Measurements from ENCODE around the gene TBC1D4.
A peak's percentile ranks its signal among the peaks of the same experiment; 100 is the strongest.
"Not testable (repeated sequence)": the region's sequence is repeated elsewhere in the genome, so short reads cannot be mapped to it uniquely, and the experiment has no call there.

The TBC1D4 gene

DNA sequence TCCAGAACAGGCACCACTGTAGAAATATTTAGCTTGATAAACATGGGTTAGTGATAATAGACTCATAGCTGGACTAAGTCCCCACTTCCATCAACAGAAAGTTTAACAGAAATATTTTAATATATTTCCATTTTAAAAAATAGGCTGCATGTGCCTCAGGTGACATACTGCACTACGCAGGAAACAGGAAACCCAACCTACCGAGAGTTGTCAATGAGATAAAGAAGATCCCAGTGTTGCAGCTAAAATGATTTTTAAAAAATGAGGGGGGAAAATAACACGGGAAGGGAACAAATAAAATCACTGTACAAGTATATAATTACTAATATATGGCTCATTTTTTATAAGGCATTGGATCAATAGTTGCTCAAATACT lies 154.8 kb downstream of the TBC1D4 start:
- DNase-seq (ENCODE audit: low read depth in 2 of 2, low spot score in 1 of 2), result no peak

DNA sequence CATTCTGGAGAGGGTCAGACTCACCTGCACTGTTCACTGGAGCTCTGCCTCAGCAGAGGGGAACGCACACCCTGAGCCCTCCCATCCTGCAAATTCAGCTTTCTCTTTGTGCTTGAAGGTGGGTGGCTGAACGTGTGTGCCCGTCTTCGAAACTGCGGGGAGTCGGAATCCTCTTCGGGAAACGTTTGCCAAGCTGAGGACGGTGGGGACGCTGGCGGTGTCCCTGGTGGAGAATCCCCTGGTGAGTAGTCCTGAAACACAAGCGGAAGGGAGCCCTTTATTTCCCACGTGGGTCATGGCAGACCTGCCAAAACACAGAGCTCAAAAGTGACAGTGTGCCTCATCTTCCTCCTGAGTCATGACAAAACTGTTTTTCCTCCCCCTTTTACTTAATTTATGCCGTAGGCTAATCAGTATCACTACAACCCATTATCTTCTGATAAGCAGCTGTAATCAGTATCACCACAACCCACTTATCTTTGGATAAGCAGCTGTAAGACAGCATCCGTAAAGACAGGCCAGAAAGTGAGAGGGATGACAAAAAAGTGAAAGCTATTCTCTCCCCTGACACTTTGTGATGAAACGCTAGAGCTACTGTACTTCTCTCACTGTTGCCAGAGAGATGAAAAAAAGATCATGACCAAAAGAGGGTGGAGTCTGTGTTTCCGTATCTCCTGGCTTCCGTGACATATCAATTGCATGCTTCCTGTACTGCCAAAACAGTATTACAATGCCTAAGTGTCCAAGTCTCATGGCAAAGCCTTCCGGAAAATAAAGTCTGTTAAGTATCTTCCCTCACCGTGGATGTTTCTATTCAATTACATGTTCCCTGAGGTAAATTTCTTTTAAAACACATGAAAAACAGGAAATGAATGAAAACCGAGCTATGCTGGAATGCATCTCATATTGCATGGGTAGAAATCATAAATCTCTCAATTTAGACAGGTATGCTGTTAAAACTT lies 155.5 kb downstream of the TBC1D4 start:
- DNase-seq (ENCODE audit: low read depth in 2 of 2, low spot score in 1 of 2), result peak in 1 of 2 donors; percentile 15

DNA sequence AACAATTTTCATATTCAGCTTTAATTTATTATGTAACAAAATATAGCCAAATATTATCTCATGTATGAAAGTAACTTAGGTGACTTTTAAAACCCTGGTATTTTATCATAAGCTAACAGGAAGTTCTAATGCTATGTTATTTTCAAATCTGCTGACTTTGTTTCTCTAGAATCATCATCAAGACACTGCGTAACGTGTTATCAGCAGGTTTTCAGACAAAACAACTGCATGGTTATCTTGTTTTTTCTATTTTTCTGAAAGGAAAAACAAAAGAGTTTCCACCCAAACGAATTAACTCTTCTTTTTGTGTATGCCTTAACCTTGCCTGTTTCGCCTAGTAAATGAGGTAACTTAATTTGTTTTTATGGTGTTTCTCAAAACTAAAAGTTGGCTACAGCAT lies 156.3 kb downstream of the TBC1D4 start:
- DNase-seq (ENCODE audit: low read depth in 2 of 2, low spot score in 1 of 2), result no peak

GRCh38 chr13:75324413-75324940 lies 157.5 kb downstream of the TBC1D4 start:
- no peak for DNase-seq (ENCODE audit: low read depth in 2 of 2, low spot score in 1 of 2)

GRCh38 chr13:75321084-75321483 lies 160.9 kb downstream of the TBC1D4 start:
- no peak for DNase-seq (ENCODE audit: low read depth in 2 of 2, low spot score in 1 of 2)

- no peak for DNase-seq (ENCODE audit: low read depth in 2 of 2, low spot score in 1 of 2)
These were observed 162.7 kb downstream of the TBC1D4 start for GRCh38 chr13:75319254-75319653.

- no peak for DNase-seq (ENCODE audit: low read depth in 2 of 2, low spot score in 1 of 2)
These were observed 163.7 kb downstream of the TBC1D4 start for GRCh38 chr13:75318138-75318833.

DNA sequence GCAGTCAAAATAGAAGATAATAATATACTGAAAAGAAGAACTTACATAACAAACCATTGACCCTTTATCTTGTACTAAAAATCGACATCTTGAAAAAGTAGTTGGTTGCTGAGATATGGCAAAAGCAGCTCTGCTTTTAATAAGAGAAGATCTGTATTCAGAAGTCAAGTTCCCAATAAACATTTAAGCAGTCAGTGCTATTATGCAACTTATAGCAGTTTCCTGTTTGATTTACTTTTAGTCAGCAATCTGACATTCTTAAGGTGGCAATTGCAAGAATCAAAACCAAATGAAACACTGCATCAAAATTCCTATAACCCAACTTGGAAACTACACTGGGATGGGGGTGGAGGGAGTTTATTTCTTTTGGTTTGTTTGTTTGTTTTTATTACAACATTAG lies 165.5 kb downstream of the TBC1D4 start:
- no peak for DNase-seq (ENCODE audit: low read depth in 2 of 2, low spot score in 1 of 2)

- DNase-seq (ENCODE audit: low read depth in 2 of 2, low spot score in 1 of 2), result no peak
These were observed 169.0 kb downstream of the TBC1D4 start for GRCh38 chr13:75312884-75313520.

- no peak for DNase-seq (ENCODE audit: low read depth in 2 of 2, low spot score in 1 of 2)
These were observed 171.9 kb downstream of the TBC1D4 start for GRCh38 chr13:75309981-75310580.

DNA sequence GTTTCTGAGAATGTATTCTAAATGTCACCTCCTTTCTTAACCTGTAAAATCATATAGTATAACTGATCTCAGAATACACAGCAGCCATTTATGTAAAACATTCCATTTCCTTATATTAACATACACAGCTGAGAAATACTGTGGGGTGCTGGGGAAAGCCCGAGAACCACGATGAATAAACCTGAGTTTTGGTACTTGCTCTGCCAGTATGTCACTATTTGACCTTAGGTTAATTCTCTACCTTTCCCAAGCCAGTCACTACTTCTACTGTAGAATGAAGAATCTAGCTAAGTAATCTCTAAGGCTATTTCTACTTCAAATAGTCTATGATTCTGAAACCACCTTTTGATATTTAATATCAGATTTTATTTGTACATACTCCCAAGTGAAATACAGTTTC lies 173.7 kb downstream of the TBC1D4 start:
- DNase-seq (ENCODE audit: low read depth in 2 of 2, low spot score in 1 of 2), result no peak

- DNase-seq (ENCODE audit: low read depth in 2 of 2, low spot score in 1 of 2), result no peak
These were observed 174.5 kb downstream of the TBC1D4 start for GRCh38 chr13:75307370-75307949.

DNA sequence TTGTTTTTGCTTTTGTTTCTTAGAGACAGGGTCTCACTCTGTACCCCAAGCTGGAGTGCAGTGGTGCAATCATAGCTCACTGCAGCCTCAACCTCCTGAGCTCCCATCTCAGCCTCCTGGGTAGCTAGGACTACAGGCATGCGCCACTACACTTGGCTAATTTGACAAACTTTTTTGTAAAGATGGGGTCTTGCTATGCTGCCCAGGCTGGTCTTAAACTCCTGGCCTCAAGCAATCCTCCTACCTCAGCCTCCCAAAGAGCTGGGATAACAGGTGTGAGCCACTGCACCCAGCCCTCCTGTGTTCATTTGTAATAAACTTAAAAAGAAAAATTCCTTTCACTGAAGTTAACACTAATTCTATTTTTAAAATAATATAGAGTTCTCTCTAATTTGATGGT lies 175.0 kb downstream of the TBC1D4 start:
- DNase-seq (ENCODE audit: low read depth in 2 of 2, low spot score in 1 of 2), result not testable (repeated sequence)

DNA sequence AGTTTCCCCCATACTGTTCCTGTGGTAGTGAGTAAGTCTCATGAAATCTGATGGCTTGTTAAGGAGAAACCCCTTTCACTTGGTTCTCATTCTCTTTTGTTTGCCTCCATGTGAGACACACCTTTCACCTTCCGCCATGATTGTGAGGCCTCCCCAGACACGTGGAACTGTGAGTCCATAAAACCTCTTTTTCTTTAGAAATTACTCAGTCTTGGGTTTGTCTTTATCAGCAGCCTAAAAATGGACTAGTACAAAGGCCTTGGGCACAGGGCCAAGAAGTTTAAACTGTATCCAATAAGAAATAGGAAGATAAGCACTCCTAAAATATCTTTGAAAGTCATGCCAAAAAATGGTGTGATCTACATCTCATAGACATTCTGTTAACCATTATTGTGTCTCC lies 176.9 kb downstream of the TBC1D4 start:
- DNase-seq (ENCODE audit: low read depth in 2 of 2, low spot score in 1 of 2), result no peak

GRCh38 chr13:75303263-75303662 lies 178.7 kb downstream of the TBC1D4 start:
- no peak for DNase-seq (ENCODE audit: low read depth in 2 of 2, low spot score in 1 of 2)

DNA sequence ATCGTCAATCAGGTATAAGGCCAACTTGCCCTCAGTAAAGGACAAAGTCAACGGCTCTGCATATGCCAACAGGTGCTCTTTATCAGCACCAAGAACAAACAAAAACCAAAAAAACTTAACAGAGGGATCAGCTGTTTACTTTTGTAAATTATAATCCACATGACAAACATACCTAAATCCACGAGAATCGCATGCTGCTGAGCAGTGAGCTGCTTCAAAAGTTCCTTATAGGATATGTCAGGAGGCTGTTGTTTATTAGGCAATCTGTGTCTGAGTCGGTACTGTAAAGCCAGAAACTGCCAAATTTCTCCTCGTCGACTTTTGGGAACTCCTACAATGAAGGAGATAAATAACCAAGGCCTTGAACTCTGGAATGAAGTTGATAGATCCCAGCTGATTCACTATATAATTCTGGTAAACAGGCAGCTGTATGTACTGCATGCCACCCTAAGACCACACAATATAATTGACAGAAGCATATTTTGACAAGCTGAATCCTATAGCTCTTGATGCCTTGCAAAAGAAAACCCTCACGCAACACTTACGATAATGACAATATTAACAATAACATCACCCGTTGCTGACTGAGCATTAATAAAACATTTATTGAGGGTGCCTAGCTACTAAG lies 179.8 kb downstream of the TBC1D4 start:
- no peak for DNase-seq (ENCODE audit: low read depth in 2 of 2, low spot score in 1 of 2)

DNA sequence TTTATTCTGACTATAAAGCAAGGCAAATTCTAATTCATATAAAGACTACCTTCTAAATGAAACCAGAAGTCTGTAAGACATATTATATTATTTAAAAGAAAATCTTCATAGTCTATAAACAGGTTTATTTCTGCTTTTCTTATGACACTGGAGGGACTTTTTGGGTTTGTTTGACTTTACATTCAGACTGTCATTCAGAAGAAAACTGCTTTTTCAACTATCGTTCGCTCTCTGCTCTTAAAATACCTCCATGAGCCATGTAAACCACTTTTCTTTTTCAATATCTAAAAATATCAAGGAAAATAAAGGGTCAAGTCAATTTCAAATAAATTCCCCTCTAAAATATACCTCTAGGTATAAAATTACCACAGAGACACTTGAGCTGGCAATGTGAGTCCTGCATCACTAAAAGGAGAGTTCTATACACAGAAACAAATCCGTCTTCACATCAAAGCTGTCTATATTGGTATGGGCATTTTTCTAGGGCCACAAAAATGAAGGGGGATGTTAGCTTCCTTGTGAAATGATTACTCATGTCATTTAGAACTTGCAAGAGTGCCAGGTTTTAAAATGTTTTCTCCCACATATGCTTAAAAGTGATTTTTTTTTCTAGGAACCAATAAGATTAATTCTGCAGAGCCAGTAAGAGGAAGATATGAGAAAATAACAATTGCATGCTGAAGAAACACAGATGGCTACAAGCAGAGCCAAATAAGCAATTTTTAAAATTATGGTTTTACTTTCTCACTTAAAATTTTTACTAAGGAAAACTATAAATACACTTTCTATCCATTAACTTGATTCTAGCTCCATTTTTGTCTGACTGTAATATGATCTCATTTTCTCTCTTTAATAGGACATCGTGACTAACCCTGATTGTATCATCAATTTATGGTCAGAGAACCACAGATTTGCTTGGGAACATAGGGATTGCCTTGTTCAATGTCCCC lies 181.8 kb downstream of the TBC1D4 start:
- no peak for DNase-seq (ENCODE audit: low read depth in 2 of 2, low spot score in 1 of 2)

DNA sequence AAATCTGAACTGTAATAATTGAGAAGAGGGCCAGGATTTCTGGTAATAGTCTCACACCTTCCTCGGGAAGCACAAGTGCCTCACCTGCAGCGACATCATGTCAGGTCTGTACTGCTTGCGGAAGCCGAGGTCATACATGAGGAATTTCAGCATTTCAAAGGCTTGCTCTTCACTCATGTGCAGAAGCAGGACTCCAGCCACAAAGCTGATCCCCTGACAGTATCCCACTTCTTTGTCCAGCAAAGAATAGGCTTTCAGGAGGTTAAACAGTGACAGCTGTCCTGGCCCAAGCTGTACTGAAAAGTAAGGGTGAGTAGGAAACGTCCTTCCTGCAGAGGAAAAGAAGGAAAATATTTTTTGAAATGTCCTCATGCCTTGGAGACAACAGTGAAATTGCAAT lies 182.7 kb downstream of the TBC1D4 start:
- no peak for DNase-seq (ENCODE audit: low read depth in 2 of 2, low spot score in 1 of 2)

GRCh38 chr13:75296641-75297040 lies 185.3 kb downstream of the TBC1D4 start:
- no peak for DNase-seq (ENCODE audit: low read depth in 2 of 2, low spot score in 1 of 2)

Data from stimulated activated CD8-positive, alpha-beta memory T cell treated with anti-CD3 and anti-CD28 coated beads, Interleukin-4, amount 100 ng/mL, for 1 hour (primary cell).